Fibroblast of pulmonary artery (primary cell): ENCODE results near the gene DPP4.
"Not testable (repeated sequence)": the region's sequence is repeated elsewhere in the genome, so short reads cannot be mapped to it uniquely, and the experiment has no call there.

Experiments used
- DNase-seq: peaks from one replicate; pipeline ENCODE4 v3.0.0-alpha.2; 2010; ENCODE audit warnings: low read depth
- H3K4me3 ChIP-seq: replicated peaks from 2 replicates; pipeline ENCODE4 v1.5.1; 2011; ENCODE audit warnings: low read depth, mild to moderate bottlenecking, control low read depth, low read length, moderate library complexity
- CTCF ChIP-seq: IDR thresholded peaks from 2 replicates; pipeline ENCODE4 v1.5.1; 2011; ENCODE audit warnings: mild to moderate bottlenecking, control low read depth, low read length, inconsistent platforms; ENCODE audit errors: missing control alignments

The DPP4 gene

GRCh38 chr2:161955211-161955610, 118.8 kb downstream of the DPP4 start:
- no peak for DNase-seq
- TF ChIP-seq CTCF = no peak
- H3K4me3 ChIP-seq = no peak overlapping the region

GRCh38 chr2:161954103-161954502, 119.9 kb downstream of the DPP4 start:
- no peak overlapping the region for H3K4me3 ChIP-seq
- TF ChIP-seq CTCF = no peak
- DNase-seq = no peak

- not testable (repeated sequence) for H3K4me3 ChIP-seq, DNase-seq
These were observed 120.6 kb downstream of the DPP4 start for GRCh38 chr2:161953367-161953766.

GRCh38 chr2:161952783-161953191, 121.2 kb downstream of the DPP4 start:
- H3K4me3 ChIP-seq = no peak overlapping the region
- no peak for TF ChIP-seq CTCF
- DNase-seq = no peak

GRCh38 chr2:161947836-161948235, 126.2 kb downstream of the DPP4 start:
- no peak for DNase-seq
- no peak for TF ChIP-seq CTCF

GRCh38 chr2:161947406-161947805, 126.6 kb downstream of the DPP4 start:
- TF ChIP-seq CTCF = no peak
- DNase-seq = no peak
- no peak overlapping the region for H3K4me3 ChIP-seq

More at GRCh38 chr2:161947836-161948235, 126.2 kb downstream of the DPP4 start:
- H3K4me3 ChIP-seq = no peak overlapping the region

- DNase-seq = peak; percentile 56
- H3K4me3 ChIP-seq = no peak overlapping the region
- peak; percentile 56 for TF ChIP-seq CTCF
These were observed 127.4 kb downstream of the DPP4 start for GRCh38 chr2:161946489-161947107.
